Type B pancreatic cell (in vitro differentiated cells): ENCODE measurements around the gene B4GALT7. TPM values are rescaled to one million over a fixed set of nuclear protein-coding genes. Genes with fewer than 3 reads are reported as not detected.

ENCODE experiments used
- DNase-seq: peaks from one replicate; pipeline ENCODE4 v3.0.0; 2021; ENCODE audit warnings: mixed read lengths; ENCODE audit not compliant: unreplicated experiment; ENCODE audit errors: extremely low spot score
- H3K27ac Mint-ChIP-seq: 2 replicates; pipeline ENCODE4 v1.8.0; 2021; ENCODE audit warnings: mild to moderate bottlenecking, mixed read lengths
- H3K27me3 Mint-ChIP-seq: 2 replicates; pipeline ENCODE4 v1.8.0; 2021; ENCODE audit warnings: mixed read lengths
- H3K36me3 Mint-ChIP-seq: 2 replicates; pipeline ENCODE4 v1.8.0; 2021; ENCODE audit warnings: mixed read lengths
- H3K4me1 Mint-ChIP-seq: one replicate; pipeline ENCODE4 v1.8.0; 2021; ENCODE audit warnings: mixed read lengths; ENCODE audit not compliant: unreplicated experiment
- H3K4me3 Mint-ChIP-seq: 2 replicates; pipeline ENCODE4 v1.8.0; 2021; ENCODE audit warnings: mild to moderate bottlenecking, mixed read lengths
- H3K9me3 Mint-ChIP-seq: 2 replicates; pipeline ENCODE4 v1.8.0; 2021; ENCODE audit warnings: mixed read lengths
- CTCF ChIP-seq: fragments of 200-600 bp; sonication (generic); conservative IDR thresholded peaks from 2 replicates; pipeline ENCODE4 v1.5.0; 2021; ENCODE audit warnings: antibody characterized with exemption, mild to moderate bottlenecking
- total RNA-seq: library from RNA; stranded (reverse); gene quantifications from 2 replicates; pipeline ENCODE4 v1.2.1, GENCODE V29; 2021; ENCODE audit warnings: low replicate concordance

Gene B4GALT7
- total RNA-seq, 1 donor from 2014 or later: 30.9 TPM

- Mint-ChIP-seq H3K36me3 (peaks cover 8% of the 10 kb centered on the region), H3K4me1 (peaks cover 13% of the 10 kb centered on the region), H3K27ac (no peak overlapping the region), H3K27me3 (no peaks in the 10 kb centered on the region), H3K9me3 (no peaks in the 10 kb centered on the region), H3K4me3 (no peak overlapping the region)
- DNase-seq: peak; percentile 86
- peak; percentile 92 for TF ChIP-seq CTCF
Measured at GRCh38 chr5:177607452-177608192, 7.7 kb downstream of the B4GALT7 start.

GRCh38 chr5:177608243-177609075, 8.5 kb downstream of the B4GALT7 start:
- no peak for DNase-seq
- Mint-ChIP-seq H3K36me3 (peaks cover 8% of the 10 kb centered on the region), H3K9me3 (no peaks in the 10 kb centered on the region), H3K4me1 (peaks cover 11% of the 10 kb centered on the region), H3K27ac (no peak overlapping the region), H3K27me3 (no peaks in the 10 kb centered on the region), H3K4me3 (no peak overlapping the region)
- TF ChIP-seq CTCF: no peak

GRCh38 chr5:177609076-177610059, 9.4 kb downstream of the B4GALT7 start:
- no peak for TF ChIP-seq CTCF
- peaks cover 8% of the 10 kb centered on the region for H3K36me3 Mint-ChIP-seq
- H3K4me3 Mint-ChIP-seq: no peak overlapping the region
- no peak overlapping the region for H3K27ac Mint-ChIP-seq
- H3K27me3 Mint-ChIP-seq: no peaks in the 10 kb centered on the region
- peaks cover 8% of the 10 kb centered on the region for H3K4me1 Mint-ChIP-seq
- no peak for DNase-seq
- H3K9me3 Mint-ChIP-seq: no peaks in the 10 kb centered on the region

- Mint-ChIP-seq H3K4me3 (no peak overlapping the region), H3K27ac (no peak overlapping the region), H3K27me3 (no peaks in the 10 kb centered on the region), H3K9me3 (no peaks in the 10 kb centered on the region), H3K4me1 (peaks cover 8% of the 10 kb centered on the region), H3K36me3 (peaks cover 8% of the 10 kb centered on the region)
- DNase-seq: no peak
- no peak for TF ChIP-seq CTCF
Measured at GRCh38 chr5:177610131-177610769, 10.3 kb downstream of the B4GALT7 start.
